Measurements from ENCODE around the gene HELZ2. TPM values are rescaled to one million over a fixed set of nuclear protein-coding genes. Genes with fewer than 3 reads are reported as not detected.
"Not testable (repeated sequence)": the region's sequence is repeated elsewhere in the genome, so short reads cannot be mapped to it uniquely, and the experiment has no call there.

The HELZ2 gene
- total RNA-seq, 1 donor from 2014 or later = 48.8 TPM

GRCh38 chr20:63562461-63563224, 11.4 kb downstream of the HELZ2 start:
- TF ChIP-seq CTCF (conservative IDR thresholded peaks at IDR 0.05; ENCODE audit: low read depth, low read length) = no peak
- no peak overlapping the region for H3K4me3 ChIP-seq (ENCODE audit: low read depth, low read length)
- no peak for DNase-seq (ENCODE audit: low read depth)

DNA sequence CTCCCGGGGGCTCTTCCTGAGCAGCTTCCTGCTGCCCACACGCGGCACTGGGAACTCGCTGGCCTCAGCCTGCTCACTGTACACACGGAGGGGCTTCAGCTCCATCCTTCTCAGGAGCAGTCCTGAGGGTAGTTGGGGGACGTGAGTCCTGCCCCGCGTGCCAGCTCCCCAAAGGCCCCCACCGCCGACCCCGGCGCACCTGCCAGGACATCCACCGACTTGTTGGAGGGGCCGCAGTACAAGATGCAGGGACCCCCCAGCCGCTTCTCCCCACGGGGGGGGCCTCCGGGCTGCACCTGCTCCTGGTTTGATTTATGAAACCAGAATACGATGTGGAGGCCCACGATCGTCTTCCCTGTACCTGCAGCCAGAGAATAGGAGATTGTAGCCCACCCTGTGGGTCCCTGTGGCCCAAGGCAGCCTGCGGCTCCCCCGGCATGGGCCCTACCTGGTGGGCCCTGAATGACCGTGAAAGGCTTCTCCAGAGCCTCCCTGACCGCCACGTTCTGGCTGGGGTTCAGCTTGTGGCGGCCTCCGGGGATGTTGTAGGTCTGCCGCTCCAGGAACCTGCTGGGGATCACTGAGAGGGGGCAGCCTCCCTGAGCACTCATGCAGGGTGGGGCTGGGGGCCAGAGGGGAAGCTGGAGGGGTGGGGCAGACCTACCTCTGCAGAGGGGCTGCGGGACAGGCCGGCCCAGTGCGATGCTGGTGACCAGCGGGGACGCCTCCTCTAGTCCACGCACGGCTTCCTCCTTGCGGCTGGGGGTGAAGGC, 12.2 kb downstream of the HELZ2 start:
- TF ChIP-seq CTCF (conservative IDR thresholded peaks at IDR 0.05; ENCODE audit: low read depth, low read length) = no peak
- H3K4me3 ChIP-seq (ENCODE audit: low read depth, low read length) = no peak overlapping the region
- no peak for DNase-seq (ENCODE audit: low read depth)

GRCh38 chr20:63560856-63561609, 13.0 kb downstream of the HELZ2 start:
- DNase-seq (ENCODE audit: low read depth) = no peak
- no peak for TF ChIP-seq CTCF (conservative IDR thresholded peaks at IDR 0.05; ENCODE audit: low read depth, low read length)
- H3K4me3 ChIP-seq (ENCODE audit: low read depth, low read length) = no peak overlapping the region

GRCh38 chr20:63560333-63560805, 13.7 kb downstream of the HELZ2 start:
- no peak for TF ChIP-seq CTCF (conservative IDR thresholded peaks at IDR 0.05; ENCODE audit: low read depth, low read length)
- no peak overlapping the region for H3K4me3 ChIP-seq (ENCODE audit: low read depth, low read length)
- DNase-seq (ENCODE audit: low read depth) = no peak

DNA sequence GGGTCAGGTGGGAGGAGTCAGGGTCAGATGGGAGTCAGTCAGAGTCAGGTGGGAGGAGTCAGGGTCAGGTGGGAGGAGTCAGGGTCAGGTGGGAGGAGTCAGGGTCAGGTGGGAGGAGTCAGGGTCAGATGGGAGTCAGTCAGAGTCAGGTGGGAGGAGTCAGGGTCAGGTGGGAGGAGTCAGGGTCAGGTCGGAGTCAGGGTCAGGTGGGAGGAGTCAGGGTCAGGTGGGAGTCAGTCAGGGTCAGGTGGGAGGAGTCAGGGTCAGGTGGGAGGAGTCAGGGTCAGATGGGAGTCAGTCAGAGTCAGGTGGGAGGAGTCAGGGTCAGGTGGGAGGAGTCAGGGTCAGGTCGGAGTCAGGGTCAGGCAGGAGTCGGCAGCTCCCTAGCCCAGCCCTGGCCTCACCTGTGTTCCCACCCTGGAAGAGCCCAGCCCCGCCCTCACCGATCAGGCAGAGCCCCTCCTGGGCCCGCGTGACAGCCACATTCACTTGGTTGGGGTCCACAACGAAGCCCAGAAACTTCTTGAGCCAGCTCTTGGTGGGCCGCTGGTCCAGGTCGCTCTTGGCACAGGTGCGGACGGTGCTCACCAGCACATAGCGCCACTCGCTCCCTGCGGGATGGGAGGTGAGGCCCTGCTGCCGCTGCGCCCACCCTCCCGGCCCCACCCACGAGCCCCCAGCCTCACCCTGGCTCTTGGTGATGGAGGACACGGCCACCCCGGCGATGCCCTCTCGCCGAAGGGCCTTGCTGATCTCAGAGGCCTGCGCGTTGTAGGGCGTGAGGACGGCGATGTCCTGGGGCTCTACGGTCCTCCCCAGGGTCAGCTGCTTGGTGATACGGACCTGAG, 14.3 kb downstream of the HELZ2 start:
- not testable (repeated sequence) for H3K4me3 ChIP-seq (ENCODE audit: low read depth, low read length); DNase-seq (ENCODE audit: low read depth)

DNA sequence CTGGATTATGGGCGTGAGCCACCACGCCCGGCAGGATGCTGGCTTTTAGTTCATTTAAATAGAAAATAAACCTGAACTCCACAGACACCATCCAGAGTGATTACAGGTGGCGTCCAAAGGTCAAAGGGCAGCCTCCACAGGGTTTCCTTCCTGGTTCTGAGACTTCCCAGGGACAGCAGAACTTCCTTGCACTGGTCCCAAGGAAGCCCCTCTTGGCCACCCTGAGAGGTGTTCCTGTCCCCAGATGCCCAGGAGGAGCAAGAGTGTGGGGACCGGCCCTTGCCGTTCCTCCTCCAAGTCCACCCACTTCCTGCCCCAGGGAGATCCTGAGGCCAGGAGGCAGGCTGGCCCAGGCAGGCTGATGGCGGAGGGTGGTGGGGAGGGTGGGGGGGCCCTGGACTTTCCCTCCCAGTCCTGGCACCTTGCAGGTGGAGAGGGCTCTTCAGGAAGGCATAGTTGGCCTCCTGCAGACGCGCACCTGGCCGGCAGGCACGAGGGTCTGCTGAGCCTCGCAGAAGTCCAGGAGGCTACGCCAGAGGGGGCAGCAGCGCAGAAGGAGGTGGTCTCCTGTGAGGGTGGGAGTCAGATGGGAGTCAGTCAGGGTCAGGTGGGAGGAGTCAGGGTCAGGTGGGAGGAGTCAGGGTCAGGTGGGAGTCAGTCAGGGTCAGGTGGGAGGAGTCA, 15.1 kb downstream of the HELZ2 start:
- no peak for DNase-seq (ENCODE audit: low read depth)
- no peak for TF ChIP-seq CTCF (conservative IDR thresholded peaks at IDR 0.05; ENCODE audit: low read depth, low read length)
- H3K4me3 ChIP-seq (ENCODE audit: low read depth, low read length) = no peak overlapping the region
